ENCODE data around the gene SMIM3.
"Not testable (repeated sequence)": the region's sequence is repeated elsewhere in the genome, so short reads cannot be mapped to it uniquely, and the experiment has no call there.

GRCh38 chr5:150846308-150846653 lies 67.7 kb downstream of the SMIM3 start, which contains the start of gene IRGM:
- TF ChIP-seq INSM2 (tag by site-specific recombination; IDR thresholded peaks at IDR 0.05); ZNF660 (tag by site-specific recombination; IDR thresholded peaks at IDR 0.05); CTCF (tag by site-specific recombination; IDR thresholded peaks at IDR 0.05); ZBTB49 (tag by site-specific recombination; IDR thresholded peaks at IDR 0.05; ENCODE audit: low read depth); ZNF549 (tag by site-specific recombination; IDR thresholded peaks at IDR 0.05); ZNF449 (tag by site-specific recombination; IDR thresholded peaks at IDR 0.05); ZNF138 (tag by site-specific recombination; IDR thresholded peaks at IDR 0.05; ENCODE audit: borderline replicate concordance); ZNF239 (tag by site-specific recombination; IDR thresholded peaks at IDR 0.05); ZNF184 (tag by site-specific recombination; IDR thresholded peaks at IDR 0.05); HOXA7 (CRISPR knock-in tag; IDR thresholded peaks at IDR 0.05; ENCODE audit: borderline replicate concordance); ZNF121 (tag by site-specific recombination; IDR thresholded peaks at IDR 0.05); TCF7L2 (IDR thresholded peaks at IDR 0.05; ENCODE audit: borderline replicate concordance, low read depth, low read length); ZBTB11 (tag by site-specific recombination; conservative IDR thresholded peaks at IDR 0.05; ENCODE audit: low read depth): not testable (repeated sequence)
